Psoas muscle (tissue), 8 donors: ENCODE measurements around the gene ZNF804A. TPM values are rescaled to one million over a fixed set of nuclear protein-coding genes. Genes with fewer than 3 reads are reported as not detected.

ENCODE experiments used
- ATAC-seq, 4 donors: fragments of 200-7000 bp; cut with Tn5 transposase; one replicate each; pipeline ENCODE4 v1.9.1; 2020; ENCODE audit warnings: moderate library complexity in 3 of 4, mild to moderate bottlenecking in 2 of 4
- DNase-seq, 2 donors: peaks; one replicate each; pipeline ENCODE4 v3.0.0-alpha.2; 2020
- H3K27ac ChIP-seq: fragments of 200-600 bp; one replicate; pipeline ENCODE4 v1.8.0; 2022
- H3K27me3 ChIP-seq, 3 donors: fragments of 200-600 bp in 1 of 3; one replicate each; pipeline versions ENCODE4 v1.6.1 to v1.8.0; 2013 to 2022; ENCODE audit warnings: low read length in 2 of 3, mild to moderate bottlenecking in 2 of 3, moderate library complexity in 1 of 3; ENCODE audit not compliant: insufficient read depth in 3 of 3
- H3K36me3 ChIP-seq, 2 donors: fragments of 200-600 bp in 1 of 2; one replicate each; pipeline versions ENCODE4 v1.6.1 to v1.8.0; 2013 to 2022; ENCODE audit warnings: low read depth in 1 of 2, mild to moderate bottlenecking in 1 of 2, moderate library complexity in 1 of 2; ENCODE audit not compliant: insufficient read depth in 1 of 2
- H3K4me1 ChIP-seq: fragments of 200-600 bp; one replicate; pipeline ENCODE4 v1.8.0; 2022
- H3K4me3 ChIP-seq: fragments of 200-600 bp; one replicate; pipeline ENCODE4 v1.8.0; 2022; ENCODE audit warnings: mild to moderate bottlenecking
- H3K9me3 ChIP-seq: fragments of 200-600 bp; one replicate; pipeline ENCODE4 v1.8.0; 2022
- WGBS, 3 donors: extraction: QIAGEN DNeasy Blood & Tissue Kit; methylation state at CpG; one replicate each; pipeline versions ENCODE4 v1.1.6 to v1.1.7; 2013; 5-methylcytosine and 5-hydroxymethylcytosine counted together
- intact Hi-C, 2 donors: fragments of 100-400 bp; cut with DNase I; formaldehyde crosslinking; loops; one replicate each; pipeline versions ENCODE4 v1.11.0 to v1.14.2; 2022
- polyA plus RNA-seq, 3 donors: library from polyadenylated mRNA; stranded (reverse); fragments of 200-250 nt; gene quantifications; one replicate each; pipeline ENCODE4 v1.2.3, GENCODE V29; 2013
- total RNA-seq, 4 donors: library from RNA; stranded (reverse); fragmentation: NEBNext Ultra II Directional in 2 of 4; extraction: Animal tissue kit (Norgen Biotek cat#: 25700) in 2 of 4; gene quantifications; one replicate each; pipeline versions ENCODE4 v1.2.1 to v1.2.4, GENCODE V29; 2021 to 2023
- TF ChIP-seq, protein P1 (sequence below): fragments of 200-600 bp; IDR thresholded peaks from one replicate; pipeline ENCODE4 v1.8.0; 2022; ENCODE audit warnings: antibody characterized with exemption
- donor health status: healthy with polysubstance abuse.
- donor health status: DM: no; HTN: no; CAD: no; lungs with moderate emphysema.
- donor health status: Bipolar disorder and iron deficiency.
- donor health status: healthy.
- donor health status: DM: yes; HTN: yes; CAD: no.
- donor health status: DM: no; HTN: no; CAD: no.
- donor health status: DM: no; HTN: no; CAD: no.
- donor health status: DM: yes; HTN: yes; CAD: no.

The ZNF804A gene
- total and polyA plus RNA-seq, 7 donors = not detected

DNA sequence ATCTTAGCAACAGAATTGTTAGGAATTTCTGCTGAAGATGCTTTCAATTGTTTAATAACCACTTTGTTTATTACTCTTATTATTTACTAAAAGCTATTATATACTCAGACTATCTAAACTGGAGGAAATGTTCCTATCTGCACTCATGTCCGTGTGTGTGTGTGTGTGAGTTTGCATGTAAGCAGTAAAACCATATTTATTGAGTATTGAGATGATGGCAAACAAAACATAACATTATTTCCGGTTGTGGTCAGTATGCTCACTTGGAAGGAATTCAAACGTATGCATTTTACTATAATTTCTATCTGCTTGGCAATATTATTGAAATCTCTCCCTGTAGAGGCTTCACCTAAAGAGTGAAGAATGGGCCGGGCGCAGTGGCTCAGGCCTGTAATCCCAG, 43.0 kb upstream of the ZNF804A start:
- TF ChIP-seq, protein P1, sequence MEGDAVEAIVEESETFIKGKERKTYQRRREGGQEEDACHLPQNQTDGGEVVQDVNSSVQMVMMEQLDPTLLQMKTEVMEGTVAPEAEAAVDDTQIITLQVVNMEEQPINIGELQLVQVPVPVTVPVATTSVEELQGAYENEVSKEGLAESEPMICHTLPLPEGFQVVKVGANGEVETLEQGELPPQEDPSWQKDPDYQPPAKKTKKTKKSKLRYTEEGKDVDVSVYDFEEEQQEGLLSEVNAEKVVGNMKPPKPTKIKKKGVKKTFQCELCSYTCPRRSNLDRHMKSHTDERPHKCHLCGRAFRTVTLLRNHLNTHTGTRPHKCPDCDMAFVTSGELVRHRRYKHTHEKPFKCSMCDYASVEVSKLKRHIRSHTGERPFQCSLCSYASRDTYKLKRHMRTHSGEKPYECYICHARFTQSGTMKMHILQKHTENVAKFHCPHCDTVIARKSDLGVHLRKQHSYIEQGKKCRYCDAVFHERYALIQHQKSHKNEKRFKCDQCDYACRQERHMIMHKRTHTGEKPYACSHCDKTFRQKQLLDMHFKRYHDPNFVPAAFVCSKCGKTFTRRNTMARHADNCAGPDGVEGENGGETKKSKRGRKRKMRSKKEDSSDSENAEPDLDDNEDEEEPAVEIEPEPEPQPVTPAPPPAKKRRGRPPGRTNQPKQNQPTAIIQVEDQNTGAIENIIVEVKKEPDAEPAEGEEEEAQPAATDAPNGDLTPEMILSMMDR = no peak
- no peaks in the 10 kb centered on the region for H3K36me3 ChIP-seq
- no peaks in the 10 kb centered on the region for H3K4me1 ChIP-seq
- intact Hi-C loops = no loop called here
- DNase-seq = no peak
- H3K9me3 ChIP-seq = no peaks in the 10 kb centered on the region
- WGBS, 3 donors = 86 to 90% (median 87%) methylated on average over 5 of the region's 5 CpGs
- ATAC-seq = no peak
- H3K4me3 ChIP-seq = no peak overlapping the region
- H3K27ac ChIP-seq = no peak overlapping the region
- no peaks in the 10 kb centered on the region for H3K27me3 ChIP-seq

- TF ChIP-seq, protein P1 = no peak
- H3K4me3 ChIP-seq = no peak overlapping the region
- DNase-seq = no peak
- intact Hi-C loops = no loop called here
- WGBS, 3 donors = 16 to 33% (median 31%) methylated on average over 1 of the region's 1 CpG
- H3K27me3 ChIP-seq = no peaks in the 10 kb centered on the region
- H3K9me3 ChIP-seq = no peaks in the 10 kb centered on the region
- no peaks in the 10 kb centered on the region for H3K36me3 ChIP-seq
- no peaks in the 10 kb centered on the region for H3K4me1 ChIP-seq
- H3K27ac ChIP-seq = no peak overlapping the region
- ATAC-seq = no peak
These were observed 41.7 kb upstream of the ZNF804A start for GRCh38 chr2:184556639-184557038.

DNA sequence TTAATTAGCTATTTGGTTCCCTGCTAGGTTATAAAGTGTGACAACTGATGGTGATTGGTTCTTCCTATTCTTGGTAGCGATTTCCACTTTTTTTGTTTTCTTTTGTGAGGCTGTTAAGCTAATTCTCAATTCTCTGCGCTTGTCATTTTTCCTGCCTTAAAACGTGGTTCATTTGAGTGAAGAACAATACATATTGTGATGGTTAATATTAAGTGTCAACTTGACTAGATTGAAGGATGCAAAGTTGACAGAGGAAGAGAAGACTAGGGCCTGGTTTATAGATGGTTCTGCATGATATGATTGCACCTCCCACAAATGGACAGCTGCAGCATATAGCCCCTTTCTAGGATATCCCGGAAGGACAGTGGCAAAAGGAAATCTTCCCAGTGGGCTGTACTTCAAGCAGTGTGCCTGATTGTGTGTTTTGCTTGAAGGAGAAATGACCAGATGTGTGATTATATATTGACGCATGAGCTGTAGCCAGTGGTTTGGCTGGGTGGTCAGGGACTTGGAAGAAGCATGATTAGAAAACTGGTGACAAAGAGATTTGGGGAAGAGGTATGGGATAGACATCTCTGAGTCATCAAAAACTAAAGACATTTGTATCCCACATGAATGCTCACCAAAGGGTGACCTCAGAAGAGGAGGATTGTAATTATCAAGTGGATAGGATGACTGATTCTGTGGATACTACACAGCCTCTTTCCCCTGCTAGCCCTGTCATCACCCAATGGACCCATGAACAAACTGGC, 39.4 kb upstream of the ZNF804A start:
- ATAC-seq = no peak
- no peak overlapping the region for H3K27ac ChIP-seq
- TF ChIP-seq, protein P1 = no peak
- H3K4me3 ChIP-seq = no peak overlapping the region
- no peak for DNase-seq
- H3K36me3 ChIP-seq = no peaks in the 10 kb centered on the region
- H3K4me1 ChIP-seq = no peaks in the 10 kb centered on the region
- WGBS, 3 donors = 61 to 69% (median 66%) methylated on average over 5 of the region's 5 CpGs
- no peaks in the 10 kb centered on the region for H3K27me3 ChIP-seq
- no peaks in the 10 kb centered on the region for H3K9me3 ChIP-seq
- intact Hi-C loops = no loop called here

DNA sequence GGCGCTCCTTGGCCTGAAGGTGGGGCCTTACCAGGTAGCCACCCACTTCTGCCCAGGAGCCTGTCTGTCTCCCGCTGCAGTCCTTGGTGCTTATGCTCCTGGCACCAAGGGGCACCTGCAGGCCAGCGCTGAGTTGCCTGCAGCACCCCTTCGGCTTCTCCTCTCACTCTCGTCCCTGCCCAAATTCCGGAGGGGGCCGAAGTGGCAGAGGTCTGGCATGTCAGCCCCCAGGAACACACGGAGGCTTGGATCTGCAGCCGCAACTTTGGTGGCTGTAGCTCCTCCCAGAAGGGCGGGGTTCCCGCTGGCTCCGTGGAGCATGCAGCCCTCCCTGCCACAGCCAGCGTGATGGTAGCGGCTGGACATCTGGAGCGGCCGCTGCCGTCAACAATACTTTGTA, 37.7 kb upstream of the ZNF804A start:
- Histone ChIP-seq H3K4me1 (no peaks in the 10 kb centered on the region), H3K27ac (no peak overlapping the region), H3K27me3 (no peaks in the 10 kb centered on the region), H3K36me3 (no peaks in the 10 kb centered on the region), H3K9me3 (no peaks in the 10 kb centered on the region), H3K4me3 (no peak overlapping the region)
- TF ChIP-seq, protein P1 = no peak
- DNase-seq (no peak), ATAC-seq (no peak)
- 92 to 95% (median 93%) methylated on average over 17 of the region's 17 CpGs for WGBS, 3 donors
- intact Hi-C loops = no loop called here

- no peaks in the 10 kb centered on the region for H3K4me1 ChIP-seq
- WGBS, 3 donors = 70 to 81% (median 75%) methylated on average over 2 of the region's 2 CpGs
- no peak overlapping the region for H3K4me3 ChIP-seq
- intact Hi-C loops = no loop called here
- H3K36me3 ChIP-seq = no peaks in the 10 kb centered on the region
- TF ChIP-seq, protein P1 = no peak
- DNase-seq (no peak), ATAC-seq (no peak)
- no peaks in the 10 kb centered on the region for H3K9me3 ChIP-seq
- H3K27ac ChIP-seq = no peak overlapping the region
- no peaks in the 10 kb centered on the region for H3K27me3 ChIP-seq
These were observed 35.8 kb upstream of the ZNF804A start for GRCh38 chr2:184562532-184562931.
